Hematopoietic multipotent progenitor cell treated with erythropoietin and hydrocortisone succinate and interleukin-3 and kit ligand, for 8 days (in vitro differentiated cells): ENCODE measurements around the gene FOXJ1.
A peak's percentile ranks its signal among the peaks of the same experiment; 100 is the strongest.

Experiments
- DNase-seq: peaks from one replicate; pipeline ENCODE4 v3.0.0-alpha.2; 2015

Gene FOXJ1

DNA sequence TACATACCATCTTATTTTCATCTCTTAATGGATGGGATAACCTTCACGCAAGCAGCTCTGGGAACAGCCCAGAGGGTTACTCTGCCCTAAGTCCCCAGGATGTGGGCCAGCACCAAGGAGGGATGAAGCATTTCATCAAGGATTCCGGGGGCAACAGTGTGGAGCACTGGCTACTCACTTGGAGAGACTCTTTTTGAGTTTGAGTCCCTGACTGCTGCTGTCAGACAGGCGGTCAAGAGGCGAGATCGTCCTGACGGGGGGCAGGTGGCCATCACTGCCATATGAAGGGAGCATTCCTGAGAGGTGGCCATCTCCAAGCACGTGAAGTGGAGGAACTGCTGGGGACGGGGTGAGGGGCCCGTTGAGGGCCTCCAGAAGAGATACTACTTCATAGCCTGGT, 18.1 kb upstream of the FOXJ1 start:
- no peak for DNase-seq

DNA sequence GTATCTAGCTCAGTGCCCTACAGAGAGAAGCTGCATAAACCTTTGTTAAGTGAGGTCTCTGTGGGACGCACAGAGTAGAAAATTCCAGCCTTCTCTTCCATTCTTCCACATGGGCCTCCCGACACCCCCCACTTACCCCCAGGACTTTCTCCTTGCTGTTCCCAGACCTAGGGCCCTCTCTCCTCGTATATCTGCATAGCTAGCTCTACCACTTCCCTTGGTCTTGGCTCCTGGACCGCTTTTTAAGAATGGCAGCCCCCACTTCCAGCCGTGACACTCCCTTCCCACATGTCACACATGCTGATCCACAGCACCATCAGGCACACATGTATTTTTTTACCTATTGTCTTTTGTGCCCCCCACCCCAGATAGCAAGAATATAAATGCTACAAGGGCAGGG, 16.7 kb upstream of the FOXJ1 start:
- no peak for DNase-seq

DNA sequence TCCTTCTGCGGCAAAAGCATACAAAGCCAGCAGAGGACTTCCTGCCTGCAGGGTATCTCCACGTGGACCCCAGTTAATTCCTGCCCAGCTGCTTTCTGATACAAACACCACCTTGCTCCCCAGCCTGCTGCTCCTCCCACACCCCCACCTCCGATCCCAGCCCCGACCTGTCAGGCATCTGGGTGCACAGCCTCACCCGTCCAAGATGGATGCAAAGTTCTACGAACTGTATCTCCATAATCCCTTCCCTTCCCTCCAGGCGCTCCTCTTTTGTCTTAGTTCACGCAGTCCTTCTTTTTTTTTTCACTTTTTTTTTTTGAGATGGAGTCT, 15.6 kb upstream of the FOXJ1 start:
- no peak for DNase-seq

DNA sequence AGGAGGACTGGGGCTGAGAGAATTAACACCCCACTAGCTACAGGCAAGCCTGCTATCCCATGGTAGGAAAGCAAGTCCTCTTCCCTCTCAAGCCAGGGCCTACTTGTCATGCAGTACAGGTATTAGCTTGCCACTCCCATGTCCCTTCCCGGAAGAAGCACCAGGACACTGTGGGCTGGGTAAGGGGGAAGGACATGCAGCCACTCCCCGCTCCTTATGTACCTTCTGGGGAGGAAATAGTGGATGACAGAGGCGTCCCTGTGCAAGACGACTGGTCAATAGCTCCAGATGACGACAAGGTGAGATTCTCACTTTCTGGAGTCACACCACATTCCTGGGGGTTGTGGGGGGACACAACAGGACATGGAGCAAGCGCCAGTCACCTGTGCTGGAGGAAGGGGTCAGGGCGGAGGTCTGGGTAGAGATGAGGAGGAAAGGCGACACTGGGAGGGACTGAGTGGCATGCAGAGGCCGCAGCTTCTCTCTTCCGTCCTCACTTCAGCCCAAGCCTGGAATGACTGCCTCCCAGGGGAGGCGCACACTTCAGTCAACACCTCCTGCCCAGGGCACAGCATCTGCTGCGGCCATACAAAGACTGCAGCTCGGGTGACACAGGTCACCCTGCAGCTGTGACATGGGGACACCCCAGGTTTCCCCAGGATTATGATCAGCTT, 15.1 kb upstream of the FOXJ1 start:
- DNase-seq, result no peak

DNA sequence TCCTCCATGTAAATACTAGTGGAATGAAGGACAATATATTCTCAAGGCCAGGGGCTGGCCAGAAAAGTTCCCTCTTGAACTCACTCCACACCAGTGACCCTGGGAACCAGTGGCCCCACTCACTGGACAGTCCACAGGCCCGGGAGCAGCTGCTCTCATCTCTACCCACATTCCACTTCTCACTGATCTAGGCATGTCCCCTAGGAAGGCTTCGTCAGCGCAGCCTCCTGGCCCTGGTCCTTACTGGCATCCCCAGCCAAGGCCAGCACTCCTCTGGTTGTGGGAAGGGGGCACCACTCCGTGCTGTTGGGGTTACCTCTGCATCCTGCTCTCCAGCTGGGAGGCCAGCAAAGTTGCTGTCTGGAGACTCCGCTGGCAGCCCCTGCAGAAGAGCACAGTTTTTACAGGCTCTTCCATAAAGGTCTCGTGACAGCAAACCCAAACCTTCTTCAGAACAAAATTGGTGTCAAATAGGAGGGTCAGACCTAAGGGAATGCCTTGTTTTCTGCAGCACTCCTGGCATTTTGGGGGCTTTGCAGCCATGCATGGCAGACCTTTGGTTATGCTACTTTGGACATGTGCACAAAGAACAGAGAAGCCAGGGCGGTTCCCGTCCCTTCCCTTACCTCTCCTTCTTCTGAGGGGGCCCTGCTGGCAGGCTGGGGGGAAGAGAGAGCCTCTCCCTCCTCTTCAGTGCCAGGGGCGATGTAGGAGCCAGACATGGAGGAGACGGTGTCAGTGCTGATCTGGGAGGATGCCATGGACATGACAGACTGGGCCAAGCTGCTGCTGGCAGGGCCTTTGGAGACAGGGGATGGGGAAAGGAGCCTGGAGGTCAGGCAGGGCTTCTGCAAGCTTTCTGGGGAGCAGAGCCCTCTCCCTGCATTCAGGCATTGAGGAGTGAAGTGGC, 14.1 kb upstream of the FOXJ1 start:
- DNase-seq, result no peak

DNA sequence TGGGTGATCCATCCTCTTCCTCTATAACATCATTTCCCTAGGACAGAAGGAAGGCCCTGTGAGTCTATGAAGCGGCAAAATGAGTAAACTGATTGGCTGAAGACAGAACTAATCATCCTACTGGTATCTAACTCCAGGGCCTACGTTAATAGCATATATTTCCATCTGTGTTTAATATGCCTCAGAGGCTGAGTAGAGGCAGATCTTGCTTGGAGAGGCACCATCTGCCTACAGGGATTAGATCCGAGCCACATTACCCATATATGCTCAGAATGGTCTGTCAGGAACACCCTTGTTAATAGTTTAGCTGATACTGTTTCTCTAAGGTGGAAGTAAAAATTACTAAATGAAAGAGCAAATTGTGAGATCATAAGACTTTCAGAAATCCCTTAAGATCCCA, 13.2 kb upstream of the FOXJ1 start:
- DNase-seq, result no peak

DNA sequence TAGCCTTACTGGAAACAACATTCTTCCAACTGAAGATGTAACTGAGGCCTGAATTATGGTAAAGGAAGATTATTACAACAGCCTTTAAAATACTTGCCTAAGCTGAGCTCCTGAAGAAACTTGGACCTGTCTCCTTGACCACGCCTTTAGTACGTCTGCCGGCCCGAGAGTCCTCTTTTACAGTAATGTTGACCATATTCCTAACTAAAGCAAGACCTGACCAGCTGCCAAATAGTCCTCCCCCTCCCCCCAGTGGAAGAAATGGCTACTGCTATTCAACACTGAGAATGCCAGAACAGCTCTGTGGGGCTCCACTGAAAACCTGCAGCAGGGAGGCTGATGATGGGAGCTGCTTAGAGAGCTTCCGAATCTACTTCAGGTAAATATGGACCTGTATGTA, 12.6 kb upstream of the FOXJ1 start:
- no peak for DNase-seq

DNA sequence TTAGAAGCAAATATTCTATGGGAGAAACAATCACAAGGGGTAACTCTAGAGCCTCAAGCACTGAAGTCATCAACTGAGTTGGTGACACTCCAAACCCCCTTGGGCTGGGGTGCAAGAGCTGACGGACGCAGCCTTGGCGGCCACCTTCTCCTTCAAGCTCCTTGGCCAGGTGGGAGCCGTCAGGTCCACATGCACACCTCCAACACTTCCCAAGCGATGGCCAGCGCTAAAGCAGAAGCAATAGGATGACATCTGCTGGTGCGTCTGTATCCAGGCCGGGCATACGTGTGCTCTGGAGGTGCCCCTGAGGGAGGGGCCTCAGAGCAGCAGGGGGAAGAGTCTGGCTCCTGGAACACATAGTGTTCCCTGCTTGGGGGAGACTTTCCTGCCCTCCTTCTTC, 12.2 kb upstream of the FOXJ1 start:
- no peak for DNase-seq

DNA sequence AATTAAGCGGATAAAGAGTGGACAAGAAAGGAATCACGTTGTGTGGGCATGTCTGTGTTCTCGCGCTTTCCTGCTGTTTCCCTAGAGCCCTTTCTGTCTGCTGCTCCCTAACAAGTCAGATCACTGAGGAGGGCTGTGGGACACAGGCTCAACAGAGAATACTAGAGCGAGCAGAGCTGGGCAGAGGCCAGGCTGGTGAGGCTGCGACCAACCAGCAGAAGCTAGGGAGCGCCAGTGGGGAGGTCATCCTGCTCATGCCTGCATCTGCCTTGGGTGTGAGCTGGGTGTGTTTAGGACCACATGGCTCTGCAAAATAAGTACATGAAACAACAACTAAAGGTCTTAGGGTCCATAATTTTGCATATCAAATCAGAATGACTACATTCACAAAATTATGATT, 11.5 kb upstream of the FOXJ1 start:
- peak; percentile 32 for DNase-seq

DNA sequence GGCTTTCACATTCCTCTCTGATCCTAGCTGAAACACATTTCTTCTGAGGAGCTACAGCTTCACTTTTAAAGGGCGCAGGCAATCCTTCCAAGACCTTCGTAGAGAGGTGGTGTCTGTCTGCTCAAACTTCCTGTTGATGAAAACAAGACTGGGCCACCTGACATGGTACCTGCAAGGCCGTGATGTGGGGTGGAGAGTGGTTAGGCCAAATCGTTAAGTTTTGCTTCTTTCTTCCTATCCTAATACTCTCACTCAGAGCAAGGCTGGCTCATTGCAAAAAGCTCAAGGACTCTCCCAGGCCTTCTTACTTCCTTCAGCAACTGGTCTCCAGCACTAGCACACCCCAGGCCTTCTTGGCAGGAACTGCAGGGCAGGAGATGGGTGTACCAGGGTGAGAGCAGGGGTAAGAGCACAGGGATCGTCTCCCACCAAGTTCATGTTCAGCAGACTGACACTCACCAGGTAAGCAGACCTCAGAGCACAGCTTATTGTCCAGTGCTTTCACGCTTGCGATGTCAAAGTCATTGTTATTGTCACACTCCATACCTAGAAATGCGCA, 10.9 kb upstream of the FOXJ1 start:
- no peak for DNase-seq

DNA sequence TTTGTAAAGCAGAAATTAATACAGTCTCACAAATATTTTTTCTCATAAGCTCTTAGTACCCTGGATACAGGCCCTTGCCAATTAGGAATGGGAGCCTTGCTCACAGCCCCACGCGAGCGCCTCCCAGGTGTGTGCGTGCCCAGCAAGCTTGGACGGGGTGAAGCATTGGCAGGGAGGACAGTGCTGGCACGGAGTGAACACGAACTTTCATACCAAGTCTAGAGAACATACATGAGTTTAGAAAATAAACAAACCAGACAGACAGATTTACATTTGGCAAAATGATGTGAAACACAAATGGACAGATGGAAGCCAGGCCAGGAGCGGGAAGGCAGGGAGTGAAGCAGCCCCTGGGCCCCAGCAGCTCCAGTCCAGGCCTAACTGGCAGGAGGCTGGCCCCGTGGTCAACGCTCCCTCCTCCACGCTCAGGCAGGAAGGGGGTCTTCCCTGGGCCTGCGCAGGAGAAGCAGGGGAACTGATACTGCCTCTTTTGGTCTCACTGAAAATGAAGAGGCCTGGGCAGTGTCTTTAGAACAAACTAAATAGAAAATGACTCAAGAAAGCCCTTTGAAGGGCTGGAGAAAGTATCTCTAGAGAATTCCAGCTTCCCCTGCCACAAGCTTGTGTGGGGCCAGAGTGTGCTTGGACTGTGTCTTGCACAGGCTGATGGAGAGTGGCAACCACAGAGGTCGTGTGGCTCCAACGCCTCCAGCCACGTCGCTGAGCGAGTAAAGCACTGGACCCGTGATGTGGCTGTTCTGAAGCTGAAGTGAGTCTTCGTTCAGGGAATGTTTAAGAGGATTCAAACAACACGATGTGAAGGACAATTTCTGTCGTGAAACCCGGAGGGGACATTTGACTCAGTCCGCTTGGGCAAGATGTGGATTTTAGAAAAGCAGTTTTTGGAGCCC, 9.9 kb upstream of the FOXJ1 start:
- no peak for DNase-seq

DNA sequence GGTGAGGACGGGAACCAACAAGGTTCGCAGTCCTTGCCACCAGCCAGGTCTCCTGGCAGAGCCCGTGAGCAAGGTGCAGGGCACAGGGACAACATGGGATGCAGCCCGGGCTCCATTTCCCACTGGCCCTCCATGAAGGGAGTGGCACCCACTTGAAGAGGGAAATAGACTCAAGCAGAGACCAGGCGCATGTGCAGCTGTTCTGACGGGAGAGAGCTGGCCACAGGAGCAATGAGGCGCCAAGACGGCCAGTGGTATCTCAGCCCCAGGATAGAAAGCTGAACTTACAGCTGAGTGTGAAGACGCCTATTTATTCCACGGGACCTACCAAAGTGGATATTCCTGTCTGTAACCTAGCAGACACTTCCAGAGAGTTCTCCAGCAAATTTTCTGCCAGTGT, 8.2 kb upstream of the FOXJ1 start:
- DNase-seq, result no peak

DNA sequence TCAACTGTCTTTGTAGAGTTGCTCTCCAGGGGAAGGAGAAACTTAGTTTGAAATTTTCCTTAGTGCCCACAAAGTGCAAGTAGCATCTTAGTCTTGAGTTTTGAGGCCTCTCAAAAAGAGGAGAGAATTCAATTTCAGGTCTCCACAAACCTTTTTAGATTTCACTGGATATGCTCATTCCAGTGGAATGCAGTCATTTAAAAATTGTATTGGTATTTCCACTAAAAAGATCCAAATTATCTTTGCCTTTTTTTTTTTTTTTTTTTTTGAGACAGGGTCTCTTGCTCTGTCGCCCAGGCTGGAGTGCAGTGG, 6.9 kb upstream of the FOXJ1 start:
- no peak for DNase-seq

DNA sequence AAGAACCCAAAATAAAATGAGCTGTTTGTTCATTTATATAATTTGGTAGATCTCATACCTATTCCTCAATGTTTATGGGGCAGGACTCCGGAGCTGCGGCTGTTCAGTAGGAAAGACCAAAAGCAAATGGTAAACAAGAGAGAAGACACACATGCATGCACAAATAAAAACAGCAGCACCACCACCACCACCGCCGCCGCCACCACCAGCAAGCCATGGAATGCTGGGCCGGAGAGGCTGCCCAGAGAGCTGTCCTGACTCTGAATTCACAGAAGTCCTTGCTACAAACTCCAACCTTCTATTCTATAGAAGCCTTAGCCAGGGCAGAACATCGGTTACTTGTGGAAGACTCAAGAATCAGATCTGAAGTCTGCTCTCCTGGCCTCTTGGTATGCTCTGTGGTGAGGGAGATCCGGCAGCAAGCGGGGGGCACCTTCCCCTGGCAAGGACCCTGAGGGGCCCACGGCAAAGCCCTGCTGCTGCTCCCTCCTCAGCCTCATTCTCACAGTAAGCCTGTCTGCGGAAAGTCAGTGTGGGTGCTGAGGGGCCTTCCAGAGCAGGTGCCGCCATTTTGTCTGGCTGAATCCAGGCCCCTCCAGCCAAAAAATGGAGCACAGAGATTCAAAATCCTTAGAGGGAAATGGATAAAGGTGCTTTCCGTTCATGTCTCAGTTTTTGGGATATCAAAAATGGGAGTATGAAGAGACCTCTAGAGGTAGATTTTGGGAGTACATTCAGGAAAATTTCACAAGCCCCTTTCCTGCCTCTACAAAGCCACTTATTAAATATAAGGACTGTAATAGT, 6.4 kb upstream of the FOXJ1 start:
- peak; percentile 49 for DNase-seq

DNA sequence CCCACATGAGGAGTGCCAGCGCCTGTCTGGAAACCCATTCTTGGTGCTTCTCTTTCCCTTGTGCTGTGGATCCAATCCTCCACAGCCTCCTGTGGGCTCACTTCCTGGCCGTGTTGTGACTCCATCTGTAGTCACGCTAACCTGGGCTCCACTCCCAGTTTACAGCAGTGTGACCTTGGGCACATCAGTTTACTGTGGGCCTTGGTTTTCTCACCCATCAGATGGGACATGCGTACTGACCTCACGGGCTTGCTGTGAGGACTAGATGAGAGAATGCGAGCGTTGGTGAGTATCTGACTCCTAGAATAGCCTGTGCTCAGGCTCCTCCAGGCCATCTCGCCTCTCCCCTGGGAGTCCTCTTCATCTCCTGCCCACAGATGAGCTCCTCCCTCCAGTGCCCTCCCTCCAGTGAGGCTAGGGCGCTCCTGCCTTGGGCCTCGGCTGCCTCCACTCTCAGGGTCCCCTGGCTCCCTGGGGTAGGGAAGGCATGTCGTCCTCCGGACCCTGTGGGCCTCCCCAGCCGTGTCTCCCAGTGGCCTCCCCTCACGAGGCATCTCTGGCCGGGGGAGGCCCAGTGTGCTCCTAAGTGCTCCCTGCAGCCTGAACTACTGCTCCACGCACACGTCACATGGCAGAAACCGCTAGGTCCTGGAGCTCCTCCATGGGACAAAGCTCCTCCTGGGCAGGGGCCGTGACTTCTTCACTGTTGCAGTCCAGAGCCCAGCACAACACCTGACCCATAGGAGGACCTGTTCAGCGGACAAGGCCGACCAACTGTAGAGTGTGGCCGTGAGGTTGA, 5.2 kb upstream of the FOXJ1 start:
- no peak for DNase-seq

DNA sequence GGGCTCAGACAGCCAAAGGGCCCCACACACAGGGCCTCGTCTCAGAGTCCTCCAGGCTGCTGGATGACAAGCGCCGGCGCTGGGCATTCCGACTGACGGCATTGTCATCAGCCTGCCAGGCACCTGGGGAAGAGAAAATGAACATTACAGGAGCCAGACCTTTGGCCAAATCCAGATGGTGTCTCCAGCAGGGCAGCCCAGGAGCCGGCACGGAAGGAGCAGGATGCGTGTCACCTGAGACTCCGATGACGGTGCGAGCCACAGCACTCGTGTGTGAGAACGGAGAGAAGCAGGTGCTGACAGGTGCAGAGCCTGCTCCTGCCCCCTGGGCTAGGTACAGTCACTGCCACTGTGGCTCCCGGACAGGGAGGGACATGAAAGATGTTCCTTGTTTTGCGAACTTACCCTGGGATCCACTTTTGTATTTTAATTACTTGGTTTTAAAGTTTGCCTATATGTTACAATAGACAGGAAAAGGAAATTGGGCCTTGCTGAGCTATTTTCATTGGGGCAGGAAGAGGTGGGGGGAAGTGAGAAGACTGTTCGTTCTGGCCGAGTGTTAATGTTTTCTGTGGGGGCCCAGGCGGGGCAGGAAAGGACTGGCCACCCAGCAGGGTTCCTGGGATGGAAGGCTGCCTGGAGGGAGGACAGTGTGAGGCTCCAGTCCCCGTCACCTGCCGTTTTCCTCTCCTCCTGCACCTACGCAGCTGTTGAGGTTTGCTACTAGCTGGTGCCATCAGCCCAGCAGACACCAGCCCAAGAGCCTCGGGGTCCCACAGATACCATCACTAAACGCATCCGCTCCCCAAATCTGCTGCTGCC, 4.4 kb upstream of the FOXJ1 start:
- no peak for DNase-seq

DNA sequence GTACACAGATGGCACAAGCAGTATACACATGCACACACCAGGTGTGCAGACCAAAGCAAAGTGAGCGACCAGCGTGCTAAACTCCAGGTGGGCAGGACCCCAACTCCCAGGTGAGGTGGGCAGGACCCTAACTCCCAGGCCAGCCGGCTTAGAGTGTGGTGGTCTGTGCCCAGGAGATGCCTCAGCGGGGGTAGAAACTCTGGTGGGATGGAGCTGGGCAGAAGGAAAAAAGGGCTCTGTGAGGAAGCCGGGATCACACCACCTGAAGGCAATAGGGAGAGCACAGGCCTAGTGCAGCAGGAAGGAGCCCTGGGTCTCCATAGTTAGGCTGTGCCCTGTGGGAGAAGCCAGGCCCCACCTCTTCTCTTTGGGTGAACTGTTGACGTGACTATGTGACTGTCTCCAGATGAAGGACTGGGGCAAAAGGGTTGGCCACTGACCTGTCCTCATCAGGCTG, 1.6 kb upstream of the FOXJ1 start:
- no peak for DNase-seq

DNA sequence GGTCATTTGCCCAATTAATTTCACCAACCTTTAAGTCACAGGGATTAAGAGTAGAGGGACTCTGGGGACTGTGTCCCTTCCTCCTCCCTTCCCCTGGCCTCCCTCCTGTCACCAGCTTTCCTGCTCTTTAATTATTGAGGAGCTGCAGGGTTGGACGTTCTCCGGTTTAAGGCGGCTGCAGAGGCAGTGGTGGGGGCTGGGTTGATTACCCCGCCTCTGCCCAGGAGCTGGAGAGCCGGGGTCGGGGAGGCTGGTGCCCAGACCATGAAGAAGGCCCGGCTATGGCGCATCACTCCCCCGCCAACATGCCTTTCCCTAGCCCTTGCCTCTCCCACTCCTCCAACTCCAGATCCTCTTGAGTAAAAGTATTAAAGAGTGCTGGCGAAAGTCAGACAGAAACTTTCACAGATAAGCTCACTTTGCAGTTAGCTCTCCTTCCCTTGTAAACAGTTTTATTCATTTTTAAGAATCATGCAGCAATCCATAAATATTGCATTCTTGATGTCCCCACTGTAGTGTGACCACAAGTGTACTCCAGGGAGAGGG, 1.1 kb upstream of the FOXJ1 start:
- no peak for DNase-seq

DNA sequence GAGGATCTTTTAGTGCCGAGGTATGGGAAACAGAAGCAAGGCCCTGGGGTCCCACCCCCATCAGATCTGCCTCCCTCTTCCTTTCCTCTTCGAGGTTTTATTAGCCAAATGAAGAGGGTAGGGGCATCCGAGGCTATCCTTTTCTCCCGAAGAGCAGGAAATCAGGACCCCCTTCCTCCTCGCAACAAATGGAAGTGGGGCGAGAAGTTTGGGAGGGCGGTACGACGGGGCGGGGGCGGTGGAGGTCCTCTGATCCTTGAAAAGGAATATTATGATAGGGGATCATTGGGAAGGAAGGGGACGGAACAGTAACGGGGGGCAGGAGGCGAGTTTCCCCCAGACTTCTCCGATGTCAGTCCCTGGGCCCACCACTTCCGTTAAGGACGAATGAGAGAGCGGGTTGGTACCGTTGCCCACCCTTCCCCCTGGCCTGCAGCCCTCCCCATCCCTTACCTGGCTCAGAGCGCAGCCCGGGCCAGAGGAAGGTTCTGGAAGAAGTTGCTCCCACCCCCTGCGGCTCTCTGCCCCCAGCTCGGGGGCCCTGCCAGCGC, 309 bp downstream of the FOXJ1 start:
- no peak for DNase-seq
